NCI-H2107 (cell line): ENCODE results near the gene XYLB.
"Not testable (repeated sequence)": the region's sequence is repeated elsewhere in the genome, so short reads cannot be mapped to it uniquely, and the experiment has no call there.

Experiments
- DNase-seq: peaks from one replicate; lab custom pipeline; 2025; lab: John Stamatoyannopoulos, UW

XYLB gene

GRCh38 chr3:38346587-38347410 lies at the start of gene XYLB:
TSS of gene XYLB (plus strand) at chr3:38346785. CDS start at chr3:38346869, 84 bp downstream.
- no peak for DNase-seq

- DNase-seq: not testable (repeated sequence)
Observed at GRCh38 chr3:38297053-38297452, 49.5 kb upstream of the XYLB start.

GRCh38 chr3:38297537-38297936 lies 49.0 kb upstream of the XYLB start:
- no peak for DNase-seq

GRCh38 chr3:38297947-38298711 lies 48.5 kb upstream of the XYLB start:
- DNase-seq: no peak

- no peak for DNase-seq
Observed at GRCh38 chr3:38306941-38307340, 39.6 kb upstream of the XYLB start.

- no peak for DNase-seq
Observed at GRCh38 chr3:38307599-38307998, 39.0 kb upstream of the XYLB start.

- DNase-seq: no peak
Observed at GRCh38 chr3:38308456-38308855, 38.1 kb upstream of the XYLB start.

- no peak for DNase-seq
Observed at GRCh38 chr3:38311476-38311875, 35.1 kb upstream of the XYLB start.

GRCh38 chr3:38311941-38312340 lies 34.6 kb upstream of the XYLB start:
- DNase-seq: no peak

- DNase-seq: no peak
Observed at GRCh38 chr3:38312356-38312755, 34.2 kb upstream of the XYLB start.

GRCh38 chr3:38313263-38313662 lies 33.3 kb upstream of the XYLB start:
- no peak for DNase-seq

- no peak for DNase-seq
Observed at GRCh38 chr3:38313695-38314094, 32.9 kb upstream of the XYLB start.

GRCh38 chr3:38314112-38314763 lies 32.3 kb upstream of the XYLB start:
- DNase-seq: no peak

GRCh38 chr3:38314764-38315487 lies 31.7 kb upstream of the XYLB start:
- DNase-seq: no peak

- DNase-seq: no peak
Observed at GRCh38 chr3:38315488-38316230, 30.9 kb upstream of the XYLB start.

- no peak for DNase-seq
Observed at GRCh38 chr3:38316356-38317191, 30.0 kb upstream of the XYLB start.

- no peak for DNase-seq
Observed at GRCh38 chr3:38317192-38317759, 29.3 kb upstream of the XYLB start.

- no peak for DNase-seq
Observed at GRCh38 chr3:38318766-38319671, 27.6 kb upstream of the XYLB start.

- DNase-seq: not testable (repeated sequence)
Observed at GRCh38 chr3:38320638-38321037, 25.9 kb upstream of the XYLB start.
